HG03280 (cell line): ENCODE measurements around the gene ARHGEF17.

Experiments
- ATAC-seq: cut with Tn5 transposase; IDR thresholded peaks from one replicate; pipeline ENCODE4 v1.9.1; 2021; ENCODE audit warnings: mild to moderate bottlenecking, moderate library complexity; ENCODE audit not compliant: unreplicated experiment

The ARHGEF17 gene

DNA sequence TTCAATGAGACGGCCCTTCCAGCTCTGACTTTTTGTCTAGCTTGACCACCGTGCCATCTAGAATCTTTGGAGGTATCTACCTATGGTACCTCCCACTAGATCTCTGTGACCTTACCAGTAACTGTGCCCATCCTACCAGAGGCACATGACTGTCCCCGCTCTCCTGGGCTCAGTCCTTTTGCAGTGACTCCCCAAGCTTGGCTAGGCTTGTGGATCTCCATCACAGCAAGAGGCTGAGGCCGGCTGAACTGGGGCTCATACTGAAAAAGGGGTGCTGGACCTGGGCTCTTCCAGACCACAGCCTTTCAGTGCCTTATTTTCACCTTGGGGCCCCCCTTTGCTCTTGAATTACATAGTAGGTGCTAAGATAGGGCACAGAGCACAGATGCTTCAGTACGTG, 95.5 kb downstream of the ARHGEF17 start:
- ATAC-seq, result no peak

DNA sequence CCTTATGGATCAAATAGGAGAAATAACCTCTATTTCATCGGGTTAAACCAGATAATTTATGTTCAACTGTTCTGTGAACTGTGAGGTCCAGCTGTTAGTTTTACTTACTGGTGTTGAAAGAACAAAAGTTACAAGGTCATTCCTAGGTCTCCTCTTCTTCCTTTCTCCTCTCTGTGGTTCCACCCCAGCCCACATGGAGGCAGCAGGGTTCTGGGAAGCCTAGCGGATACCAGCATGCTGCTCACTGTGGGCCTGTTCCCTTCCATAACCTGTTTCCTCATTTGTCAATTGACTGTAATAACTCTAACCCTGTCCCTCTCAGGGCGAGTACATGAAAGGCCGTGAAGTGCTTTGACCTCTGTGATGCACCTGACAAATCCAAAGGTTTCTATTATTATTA, 96.0 kb downstream of the ARHGEF17 start:
- ATAC-seq, result no peak

DNA sequence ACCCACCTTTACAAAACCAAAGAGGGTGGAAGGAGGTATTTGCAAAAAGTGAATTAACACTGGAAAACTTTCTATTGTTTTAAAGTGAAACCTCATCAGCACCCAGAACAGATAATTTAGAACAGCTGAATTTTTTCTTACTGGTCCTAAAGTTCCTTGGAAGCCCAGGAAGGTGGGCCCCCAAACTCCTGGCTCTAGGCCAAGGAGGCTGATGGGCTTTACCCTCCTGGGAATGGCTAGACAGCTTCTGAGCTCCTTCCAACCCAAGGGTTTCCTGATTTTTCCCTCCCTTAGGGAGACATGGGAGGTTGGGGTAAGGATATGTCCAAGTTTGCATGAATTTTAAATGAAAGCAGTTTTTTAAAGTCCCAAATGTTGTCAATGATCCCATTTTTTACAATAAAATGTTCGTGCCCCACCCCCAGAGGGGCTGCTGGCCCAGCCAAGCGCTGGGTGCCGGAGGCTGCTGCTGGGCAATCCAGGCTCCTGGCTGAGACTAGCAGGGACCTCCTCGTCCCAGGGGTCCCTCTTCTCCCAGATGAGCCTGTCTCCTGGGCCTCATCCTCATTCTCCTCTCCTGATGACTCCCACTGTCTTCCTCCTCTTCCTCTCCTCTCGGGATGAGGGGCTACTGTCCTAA, 96.5 kb downstream of the ARHGEF17 start:
- no peak for ATAC-seq

DNA sequence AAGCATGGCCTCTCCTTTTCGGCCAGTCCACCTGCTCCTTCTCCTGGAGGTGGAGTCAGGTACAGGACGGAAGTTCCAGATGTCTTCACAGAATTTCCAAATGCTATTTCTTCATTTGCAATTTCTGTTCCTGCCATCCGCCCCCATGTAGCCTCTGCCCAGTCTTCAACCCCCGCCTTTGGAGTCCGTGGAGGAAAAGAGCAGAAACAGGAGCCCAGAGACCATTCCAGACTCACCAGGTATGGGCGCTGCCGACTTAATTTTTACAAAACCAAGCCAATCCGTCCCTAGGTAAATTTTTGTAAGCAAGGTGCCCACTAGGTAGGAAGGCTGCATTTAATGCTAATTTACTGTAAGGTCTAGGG, 97.1 kb downstream of the ARHGEF17 start:
- no peak for ATAC-seq

DNA sequence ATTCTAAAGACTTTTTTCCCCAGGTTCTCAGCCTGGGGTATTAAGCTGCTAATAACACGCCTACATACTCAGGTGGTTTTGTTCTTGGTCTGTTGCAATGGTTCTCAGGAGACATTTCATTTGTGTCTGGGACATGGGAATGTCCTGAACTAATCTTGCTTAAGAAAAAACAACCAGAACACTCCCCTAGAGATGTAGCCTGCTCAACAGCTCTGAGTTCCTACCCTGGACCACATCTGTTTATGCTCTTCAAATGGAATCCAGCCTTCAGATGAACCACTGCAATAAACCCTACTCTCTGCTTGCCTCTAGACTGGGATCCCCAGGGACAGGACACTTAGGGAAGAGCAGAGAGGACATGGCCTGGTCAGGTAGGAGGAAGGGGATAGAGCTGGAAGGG, 98.1 kb downstream of the ARHGEF17 start:
- no peak for ATAC-seq

DNA sequence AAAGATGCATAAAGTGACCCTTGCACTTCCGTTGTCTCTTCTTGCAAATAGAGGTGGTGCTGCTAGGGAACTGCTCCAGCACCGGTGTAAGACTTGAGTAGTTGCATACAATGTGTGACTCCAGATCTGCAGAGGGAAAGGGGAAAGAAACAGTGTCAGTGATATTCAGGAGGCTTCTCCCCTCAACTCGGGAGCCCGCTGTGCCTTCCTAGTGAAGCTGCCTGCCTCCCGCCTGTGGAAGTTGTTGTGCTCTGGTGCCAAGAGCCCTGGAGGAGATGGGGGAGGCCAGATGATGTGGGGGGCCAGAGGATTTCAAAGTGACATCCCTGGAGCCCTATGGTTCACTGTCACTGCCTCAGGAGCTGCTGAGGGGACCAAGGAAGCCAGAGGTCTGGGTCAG, 98.5 kb downstream of the ARHGEF17 start:
- no peak for ATAC-seq

DNA sequence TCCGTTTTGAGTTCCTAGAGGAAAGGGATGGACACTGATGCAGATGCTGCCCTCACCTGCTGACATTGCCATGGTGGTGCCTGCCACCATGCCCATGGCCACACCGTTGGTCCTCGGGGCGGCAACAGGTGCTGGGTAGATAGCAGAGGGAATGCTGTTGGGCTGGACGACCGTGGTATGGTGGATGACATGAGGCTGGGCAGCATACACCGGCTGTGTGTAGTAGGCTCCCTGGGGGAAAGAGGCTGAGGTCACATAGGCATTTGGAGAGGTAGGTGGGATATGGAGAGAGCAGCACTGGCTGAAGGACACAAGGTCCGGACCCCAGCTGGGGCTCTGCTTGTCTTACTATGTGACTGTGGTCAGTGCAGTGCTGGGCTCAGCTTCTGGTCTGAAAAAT, 101.4 kb downstream of the ARHGEF17 start:
- ATAC-seq, result no peak

DNA sequence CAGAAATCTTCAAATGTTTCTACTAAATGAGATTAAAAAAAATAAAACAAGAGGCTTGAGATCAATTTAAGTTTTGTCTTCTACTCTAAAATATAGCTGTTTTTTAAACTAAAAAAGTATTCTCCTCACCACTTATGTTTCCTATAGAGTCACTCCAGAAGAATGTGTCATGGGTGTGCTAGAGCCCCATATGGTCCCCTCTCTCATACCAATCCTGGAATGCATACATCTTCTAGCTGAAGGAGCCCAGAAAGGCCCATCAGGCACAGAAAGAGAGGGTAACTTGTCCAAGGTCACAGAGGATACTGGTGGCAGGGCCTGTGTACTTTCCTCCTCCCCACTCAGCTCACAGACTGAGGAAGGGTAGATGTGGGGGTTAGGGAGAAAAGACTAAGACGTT, 102.6 kb downstream of the ARHGEF17 start:
- ATAC-seq, result no peak

DNA sequence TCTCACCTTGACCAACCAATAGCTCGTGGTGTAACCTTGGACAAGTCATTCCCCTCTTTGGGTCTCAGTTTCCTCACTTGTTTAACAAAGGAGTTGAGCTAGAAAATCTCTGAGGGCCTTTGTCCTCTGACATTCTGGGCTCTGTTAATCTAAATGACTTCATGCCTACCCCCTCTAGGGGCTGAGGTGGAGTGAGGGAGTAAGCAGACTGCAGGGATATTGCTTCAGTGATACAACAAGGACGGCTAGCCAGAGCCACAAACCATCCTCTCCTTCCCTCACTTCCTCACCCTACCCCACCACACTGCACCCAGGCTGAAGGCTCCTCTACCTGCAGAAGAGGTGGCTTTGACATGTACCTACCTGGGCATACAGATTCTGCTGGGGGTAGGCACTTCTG, 103.0 kb downstream of the ARHGEF17 start:
- ATAC-seq, result no peak

DNA sequence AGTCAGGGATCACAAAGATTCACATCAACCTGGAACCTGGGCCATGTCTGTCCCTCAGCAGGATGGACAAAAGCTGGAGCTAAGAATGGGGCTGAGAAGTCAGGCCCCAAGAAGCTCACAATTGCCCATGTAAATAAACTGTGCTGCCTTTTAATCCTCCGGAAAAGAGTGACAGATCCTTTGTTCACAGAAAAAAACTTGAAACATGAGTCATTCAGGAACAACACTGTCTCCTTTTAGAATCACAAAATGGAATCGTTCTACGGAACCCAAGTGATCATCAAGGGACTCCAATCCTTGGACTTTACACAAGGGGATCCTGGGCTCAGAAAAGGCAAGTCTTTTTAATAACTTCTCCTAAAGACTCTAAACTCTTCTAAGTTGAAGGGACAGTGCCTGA, 104.2 kb downstream of the ARHGEF17 start:
- no peak for ATAC-seq

DNA sequence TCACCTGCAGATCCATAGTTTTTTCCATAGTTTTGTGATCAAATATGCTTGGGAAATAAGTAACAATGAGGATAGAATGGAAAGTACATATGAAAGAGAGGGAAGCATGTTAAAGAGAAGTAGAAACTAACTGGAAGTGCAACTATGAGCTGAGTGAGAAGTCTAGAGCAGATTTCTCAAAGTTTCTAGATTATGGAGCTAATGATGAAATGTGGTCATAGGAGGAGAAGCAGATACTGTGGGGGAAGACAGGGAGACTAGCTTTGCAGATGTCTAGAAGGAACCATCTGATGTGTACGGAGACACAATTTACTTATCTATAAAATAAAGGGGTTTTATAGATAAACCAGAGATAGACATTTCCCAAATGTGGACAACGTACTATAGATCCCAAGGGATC, 105.2 kb downstream of the ARHGEF17 start:
- no peak for ATAC-seq

DNA sequence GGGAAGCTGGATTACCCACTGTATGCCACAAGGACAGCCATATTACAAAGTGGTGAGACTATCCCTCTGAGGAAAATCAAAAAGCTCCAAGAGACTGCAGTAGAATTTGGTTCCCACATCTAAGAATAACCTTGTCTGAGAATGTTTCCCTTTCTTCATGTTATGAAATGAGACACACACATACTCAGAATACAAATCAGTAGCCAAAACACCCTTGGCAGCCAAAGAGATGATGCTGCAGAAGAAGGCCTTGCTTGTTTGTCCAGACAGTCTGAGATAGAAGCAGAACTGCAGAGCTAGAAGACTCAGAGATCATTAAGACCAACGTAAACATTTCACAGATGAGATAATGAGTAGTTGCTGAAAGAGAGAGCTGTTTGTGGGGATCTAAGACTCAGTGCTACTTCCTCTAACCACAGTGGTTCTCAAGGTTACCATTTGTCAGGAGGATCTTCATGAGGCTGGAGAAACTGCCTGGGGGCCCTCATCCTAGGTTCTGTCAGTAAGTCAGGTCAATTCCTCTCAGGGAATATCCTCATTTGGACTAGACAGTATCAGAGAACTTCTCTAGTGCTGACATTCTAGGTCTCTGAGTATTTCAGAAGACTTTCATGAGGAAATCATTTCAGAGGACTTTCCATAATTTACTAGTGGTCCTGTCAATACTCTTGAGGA, 107.0 kb downstream of the ARHGEF17 start:
- no peak for ATAC-seq

DNA sequence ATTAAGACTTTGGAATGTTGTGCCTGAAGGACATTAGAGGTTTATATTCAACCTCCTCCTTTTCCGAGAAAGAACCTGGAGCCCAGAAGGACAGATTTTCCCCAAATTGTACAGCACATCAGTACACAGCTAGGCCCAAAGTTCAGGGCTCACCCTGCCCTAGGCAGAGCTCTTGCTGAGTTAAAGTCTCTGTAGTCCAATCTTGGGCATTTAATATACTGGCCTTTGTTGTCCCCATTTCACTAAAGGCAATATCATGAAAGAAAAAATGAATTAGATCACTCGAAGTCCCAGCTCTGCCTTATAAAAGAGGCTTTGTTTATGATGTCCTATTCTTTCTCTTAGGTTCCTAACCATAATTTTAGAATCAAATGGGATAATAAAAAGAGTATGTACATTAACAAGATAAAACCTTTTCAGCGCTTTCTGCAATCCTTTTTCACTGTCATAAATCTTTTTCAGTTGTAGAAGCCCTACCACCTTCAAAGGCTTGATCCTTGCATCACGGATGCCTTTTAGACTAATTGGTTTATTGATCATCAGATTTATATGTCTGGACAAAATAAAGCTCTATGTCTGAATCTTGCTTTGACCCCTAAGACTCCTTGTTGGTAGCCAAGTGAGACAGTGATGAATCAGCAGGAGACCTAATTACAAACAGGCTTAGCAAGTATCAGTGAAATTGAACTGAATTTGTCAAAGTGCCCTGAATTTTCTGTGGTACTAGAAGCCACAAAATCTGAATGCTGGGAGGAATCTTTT, 108.0 kb downstream of the ARHGEF17 start:
- no peak for ATAC-seq

DNA sequence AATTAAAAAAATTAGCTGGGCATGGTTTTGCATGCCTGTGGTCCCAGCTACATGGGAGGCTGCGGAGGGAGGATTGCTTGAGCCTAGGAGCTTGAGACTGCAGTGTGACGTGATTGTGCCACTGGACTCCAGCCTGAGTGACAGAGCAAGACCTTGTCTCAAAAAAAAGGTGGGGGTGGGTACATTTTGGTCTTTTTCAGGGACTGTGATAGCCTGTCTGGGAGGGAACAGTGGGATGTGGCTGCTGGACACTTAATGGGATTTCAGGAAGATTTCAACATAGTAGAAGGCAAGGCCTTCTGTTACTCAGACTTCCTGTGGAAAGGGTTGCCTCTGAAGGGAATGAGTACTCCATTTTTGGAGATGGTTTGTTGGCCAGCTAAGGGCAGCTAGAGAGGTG, 108.7 kb downstream of the ARHGEF17 start:
- ATAC-seq, result no peak
